ENCODE results near the gene OPCML. TPM values are rescaled to one million over a fixed set of nuclear protein-coding genes. Genes with fewer than 3 reads are reported as not detected.

Gene OPCML
- total RNA-seq, 1 donor from 2014 or later: 1.2 TPM

GRCh38 chr11:132873841-132874240, 658.5 kb downstream of the OPCML start:
- Mint-ChIP-seq H3K27ac (ENCODE audit: unreplicated experiment) (no peak overlapping the region), H3K4me3 (no peak overlapping the region)

GRCh38 chr11:132872211-132872610, 660.1 kb downstream of the OPCML start:
- no peaks in the 10 kb centered on the region for H3K9me3 Mint-ChIP-seq
- peaks cover 13% of the 10 kb centered on the region for H3K4me1 Mint-ChIP-seq
- H3K4me3 Mint-ChIP-seq: no peak overlapping the region
- no peaks in the 10 kb centered on the region for H3K36me3 Mint-ChIP-seq (ENCODE audit: low read depth)
- no peak for DNase-seq (ENCODE audit: low read depth, low spot score)
- H3K27ac Mint-ChIP-seq (ENCODE audit: unreplicated experiment): no peak overlapping the region
- no peak for TF ChIP-seq CTCF (conservative IDR thresholded peaks at IDR 0.05)
- H3K27me3 Mint-ChIP-seq (ENCODE audit: low read depth): no peaks in the 10 kb centered on the region

More at GRCh38 chr11:132873841-132874240, 658.5 kb downstream of the OPCML start:
- H3K4me1 Mint-ChIP-seq: no peaks in the 10 kb centered on the region
- no peaks in the 10 kb centered on the region for H3K9me3 Mint-ChIP-seq
- H3K36me3 Mint-ChIP-seq (ENCODE audit: low read depth): no peaks in the 10 kb centered on the region
- DNase-seq (ENCODE audit: low read depth, low spot score): no peak
- no peak for TF ChIP-seq CTCF (conservative IDR thresholded peaks at IDR 0.05)
- no peaks in the 10 kb centered on the region for H3K27me3 Mint-ChIP-seq (ENCODE audit: low read depth)

GRCh38 chr11:132866783-132867545, 665.3 kb downstream of the OPCML start:
- no peak for TF ChIP-seq CTCF (conservative IDR thresholded peaks at IDR 0.05)
- no peak overlapping the region for H3K4me3 Mint-ChIP-seq
- no peak overlapping the region for H3K27ac Mint-ChIP-seq (ENCODE audit: unreplicated experiment)
- H3K36me3 Mint-ChIP-seq (ENCODE audit: low read depth): no peaks in the 10 kb centered on the region
- DNase-seq (ENCODE audit: low read depth, low spot score): no peak
- H3K4me1 Mint-ChIP-seq: peaks cover 24% of the 10 kb centered on the region
- no peaks in the 10 kb centered on the region for H3K9me3 Mint-ChIP-seq
- no peaks in the 10 kb centered on the region for H3K27me3 Mint-ChIP-seq (ENCODE audit: low read depth)

- no peaks in the 10 kb centered on the region for H3K9me3 Mint-ChIP-seq
- no peak overlapping the region for H3K4me3 Mint-ChIP-seq
- no peak for TF ChIP-seq CTCF (conservative IDR thresholded peaks at IDR 0.05)
- no peak for DNase-seq (ENCODE audit: low read depth, low spot score)
- H3K36me3 Mint-ChIP-seq (ENCODE audit: low read depth): no peaks in the 10 kb centered on the region
- H3K4me1 Mint-ChIP-seq: peaks cover 24% of the 10 kb centered on the region
- no peaks in the 10 kb centered on the region for H3K27me3 Mint-ChIP-seq (ENCODE audit: low read depth)
- H3K27ac Mint-ChIP-seq (ENCODE audit: unreplicated experiment): no peak overlapping the region
These were observed 666.7 kb downstream of the OPCML start for GRCh38 chr11:132865623-132866022.

- H3K4me1 Mint-ChIP-seq: peaks cover 24% of the 10 kb centered on the region
- TF ChIP-seq CTCF (conservative IDR thresholded peaks at IDR 0.05): no peak
- H3K27ac Mint-ChIP-seq (ENCODE audit: unreplicated experiment): no peak overlapping the region
- H3K9me3 Mint-ChIP-seq: no peaks in the 10 kb centered on the region
- H3K4me3 Mint-ChIP-seq: no peak overlapping the region
- H3K36me3 Mint-ChIP-seq (ENCODE audit: low read depth): no peaks in the 10 kb centered on the region
- DNase-seq (ENCODE audit: low read depth, low spot score): peak; percentile 10
- no peaks in the 10 kb centered on the region for H3K27me3 Mint-ChIP-seq (ENCODE audit: low read depth)
These were observed 667.3 kb downstream of the OPCML start for GRCh38 chr11:132864811-132865576.

Data from neural crest cell (in vitro differentiated cells).